Activated T-cell treated with anti-CD3 and anti-CD28 coated beads, Interleukin-2, amount 50 U/mL, for 1 hour (primary cell): ENCODE data around the gene COL15A1.

Experiments used
- DNase-seq: peaks from one replicate; pipeline ENCODE4 v3.0.0-alpha.2; 2020

COL15A1 gene

GRCh38 chr9:99119976-99120655 is 176.4 kb downstream of the COL15A1 start:
- no peak for DNase-seq
